ENCODE results near the gene PPP1R8. TPM values are rescaled to one million over a fixed set of nuclear protein-coding genes. Genes with fewer than 3 reads are reported as not detected.

Gene PPP1R8
- total RNA-seq, 4 donors from 2014 or later = 38.6 to 55.1 (median 41.0) TPM

- TF ChIP-seq, protein P1, sequence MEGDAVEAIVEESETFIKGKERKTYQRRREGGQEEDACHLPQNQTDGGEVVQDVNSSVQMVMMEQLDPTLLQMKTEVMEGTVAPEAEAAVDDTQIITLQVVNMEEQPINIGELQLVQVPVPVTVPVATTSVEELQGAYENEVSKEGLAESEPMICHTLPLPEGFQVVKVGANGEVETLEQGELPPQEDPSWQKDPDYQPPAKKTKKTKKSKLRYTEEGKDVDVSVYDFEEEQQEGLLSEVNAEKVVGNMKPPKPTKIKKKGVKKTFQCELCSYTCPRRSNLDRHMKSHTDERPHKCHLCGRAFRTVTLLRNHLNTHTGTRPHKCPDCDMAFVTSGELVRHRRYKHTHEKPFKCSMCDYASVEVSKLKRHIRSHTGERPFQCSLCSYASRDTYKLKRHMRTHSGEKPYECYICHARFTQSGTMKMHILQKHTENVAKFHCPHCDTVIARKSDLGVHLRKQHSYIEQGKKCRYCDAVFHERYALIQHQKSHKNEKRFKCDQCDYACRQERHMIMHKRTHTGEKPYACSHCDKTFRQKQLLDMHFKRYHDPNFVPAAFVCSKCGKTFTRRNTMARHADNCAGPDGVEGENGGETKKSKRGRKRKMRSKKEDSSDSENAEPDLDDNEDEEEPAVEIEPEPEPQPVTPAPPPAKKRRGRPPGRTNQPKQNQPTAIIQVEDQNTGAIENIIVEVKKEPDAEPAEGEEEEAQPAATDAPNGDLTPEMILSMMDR (IDR thresholded peaks at IDR 0.05) = no peak
- TF ChIP-seq EP300 (IDR thresholded peaks at IDR 0.05) (no peak), POLR2A (IDR thresholded peaks at IDR 0.05) (no peak), POLR2AphosphoS5 (IDR thresholded peaks at IDR 0.05) (no peak)
- H3K9me3 ChIP-seq = no peaks in the 10 kb centered on the region
- ATAC-seq = no peak
- H3K4me3 ChIP-seq = no peak overlapping the region
- H3K27me3 ChIP-seq = no peaks in the 10 kb centered on the region
- peaks cover 7 to 48% (median 9%) of the 10 kb centered on the region in 3 donors for H3K4me1 ChIP-seq
- WGBS, 2 donors (ENCODE audit: low coverage in 1 of 2) = 65 to 82% methylated on average over 2 of the region's 2 CpGs
- H3K27ac ChIP-seq = no peak overlapping the region
- H3K36me3 ChIP-seq = peaks cover 0 to 38% of the 10 kb centered on the region in 2 donors
Observed at GRCh38 chr1:27832762-27833161, 2.2 kb downstream of the PPP1R8 start.

DNA sequence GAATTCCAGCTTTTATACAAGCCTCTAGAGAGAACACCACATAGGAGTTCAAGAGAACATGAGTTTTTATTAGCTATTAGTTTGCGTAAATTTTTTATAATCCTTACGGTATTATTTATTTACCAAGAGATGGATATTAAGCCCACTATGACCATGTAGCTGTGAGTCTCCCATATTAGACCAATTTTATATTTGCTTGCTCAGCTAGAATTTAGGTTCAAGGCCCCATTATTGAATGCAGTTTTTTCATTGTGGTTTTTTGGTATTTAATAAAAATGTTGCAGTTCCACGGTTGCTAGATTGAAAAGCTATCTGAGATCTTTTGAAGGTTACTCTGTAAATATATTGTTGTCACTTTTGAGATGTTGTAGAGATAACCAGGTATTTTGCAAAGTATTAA, 2.9 kb downstream of the PPP1R8 start:
- peaks cover 0 to 38% of the 10 kb centered on the region in 2 donors for H3K36me3 ChIP-seq
- no peaks in the 10 kb centered on the region for H3K9me3 ChIP-seq
- TF ChIP-seq POLR2AphosphoS5 (IDR thresholded peaks at IDR 0.05) = no peak
- TF ChIP-seq POLR2A (IDR thresholded peaks at IDR 0.05) = no peak
- TF ChIP-seq, protein P1 (IDR thresholded peaks at IDR 0.05) = no peak
- no peak for TF ChIP-seq EP300 (IDR thresholded peaks at IDR 0.05)
- H3K27ac ChIP-seq = no peak overlapping the region
- no peaks in the 10 kb centered on the region for H3K27me3 ChIP-seq
- ATAC-seq = no peak
- no peak overlapping the region for H3K4me3 ChIP-seq
- WGBS, 2 donors (ENCODE audit: low coverage in 1 of 2) = 83 to 91% methylated on average over 3 of the region's 3 CpGs
- H3K4me1 ChIP-seq = peaks cover 7 to 48% (median 9%) of the 10 kb centered on the region in 3 donors

DNA sequence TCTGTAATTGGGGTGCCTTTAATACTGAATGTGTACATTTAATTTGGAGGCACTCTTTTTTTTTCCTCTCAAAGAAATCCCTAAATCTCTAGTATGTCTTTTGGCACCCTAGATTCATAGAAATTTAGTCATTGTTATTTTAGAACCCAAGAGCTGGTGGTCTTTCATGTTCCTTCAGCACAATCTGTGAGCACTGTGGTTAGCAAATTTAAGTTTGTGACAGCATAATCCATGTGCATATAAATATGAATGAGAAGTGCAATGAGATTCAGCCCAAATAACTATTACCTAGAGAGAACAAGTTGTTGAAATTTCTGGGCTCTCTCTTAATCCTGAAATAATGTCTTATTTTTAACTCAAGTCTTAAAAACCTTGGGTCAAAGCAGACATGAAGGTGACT, 4.5 kb downstream of the PPP1R8 start:
- no peak for ATAC-seq
- Histone ChIP-seq H3K36me3 (peaks cover 0 to 53% of the 10 kb centered on the region in 2 donors), H3K4me3 (no peak overlapping the region), H3K9me3 (no peaks in the 10 kb centered on the region), H3K4me1 (peaks cover 7 to 43% (median 9%) of the 10 kb centered on the region in 3 donors), H3K27me3 (no peaks in the 10 kb centered on the region), H3K27ac (no peak overlapping the region)
- TF ChIP-seq EP300 (IDR thresholded peaks at IDR 0.05) (no peak), POLR2A (IDR thresholded peaks at IDR 0.05) (no peak)

DNA sequence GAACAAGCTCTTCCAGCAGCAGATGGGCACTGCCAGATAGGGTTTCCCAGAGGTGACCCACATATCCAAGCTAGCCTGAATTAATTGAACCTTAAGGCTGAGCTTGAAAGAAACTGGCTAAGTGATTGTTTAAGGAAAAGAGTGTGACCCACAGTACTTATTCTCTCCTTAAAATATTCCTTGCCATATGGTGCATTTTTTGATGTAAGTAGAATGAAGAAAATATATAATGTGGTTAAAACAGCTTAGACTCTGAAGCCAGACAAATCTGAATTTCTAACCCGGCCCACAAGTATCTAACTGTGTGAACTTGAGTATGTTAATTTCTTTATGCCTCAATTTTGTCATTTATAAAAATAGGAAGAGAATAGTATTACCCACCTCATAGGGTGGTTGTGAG, 4.9 kb downstream of the PPP1R8 start:
- Histone ChIP-seq H3K4me3 (no peak overlapping the region), H3K27me3 (no peaks in the 10 kb centered on the region), H3K4me1 (peaks cover 7 to 41% (median 9%) of the 10 kb centered on the region in 3 donors), H3K27ac (no peak overlapping the region), H3K36me3 (peaks cover 0 to 58% of the 10 kb centered on the region in 2 donors), H3K9me3 (no peaks in the 10 kb centered on the region)
- TF ChIP-seq POLR2AphosphoS5 (IDR thresholded peaks at IDR 0.05) = no peak
- no peak for TF ChIP-seq EP300 (IDR thresholded peaks at IDR 0.05)
- TF ChIP-seq, protein P1 (IDR thresholded peaks at IDR 0.05) = no peak
- TF ChIP-seq POLR2A (IDR thresholded peaks at IDR 0.05) = no peak
- WGBS, 2 donors (ENCODE audit: low coverage in 1 of 2) = 80 to 92% methylated on average over 1 of the region's 1 CpG
- ATAC-seq = no peak

GRCh38 chr1:27849951-27850350, 19.4 kb downstream of the PPP1R8 start:
- H3K4me3 ChIP-seq = no peak overlapping the region
- TF ChIP-seq EP300 (IDR thresholded peaks at IDR 0.05) (no peak), POLR2AphosphoS5 (IDR thresholded peaks at IDR 0.05) (no peak), POLR2A (IDR thresholded peaks at IDR 0.05) (no peak)
- TF ChIP-seq, protein P1 (IDR thresholded peaks at IDR 0.05) = no peak
- peaks cover 3 to 71% of the 10 kb centered on the region in 2 donors for H3K36me3 ChIP-seq
- no peak overlapping the region for H3K27ac ChIP-seq
- 95 to 100% methylated on average over 3 to 4 of the region's 7 CpGs for WGBS, 2 donors (ENCODE audit: low coverage in 1 of 2)
- no peaks in the 10 kb centered on the region for H3K4me1 ChIP-seq
- H3K9me3 ChIP-seq = no peaks in the 10 kb centered on the region
- H3K27me3 ChIP-seq = no peaks in the 10 kb centered on the region
- ATAC-seq = no peak
